ENCODE data around the gene ID1. TPM values are rescaled to one million over a fixed set of nuclear protein-coding genes. Genes with fewer than 3 reads are reported as not detected.

The ID1 gene
- total and polyA plus RNA-seq, 2 of the 13 experiments (the other 11 are each of a cell fraction or from before 2014, with no cell fraction given): 320 to 419 TPM

- TF ChIP-seq ZBTB20 (CRISPR knock-in tag; IDR thresholded peaks at IDR 0.05; ENCODE audit: borderline replicate concordance, low read depth) (peak; percentile 95), ZNF605 (CRISPR knock-in tag; IDR thresholded peaks at IDR 0.05) (peak; percentile 96), NFE2L1 (CRISPR knock-in tag; IDR thresholded peaks at IDR 0.05; ENCODE audit: borderline replicate concordance) (no peak), GMEB1 (CRISPR knock-in tag; IDR thresholded peaks at IDR 0.05; ENCODE audit: borderline replicate concordance) (peak; percentile 75; the same call in 1 of the 2 replicates), PLSCR1 (CRISPR knock-in tag; IDR thresholded peaks at IDR 0.05; ENCODE audit: borderline replicate concordance) (no peak), ZNF30 (CRISPR knock-in tag; IDR thresholded peaks at IDR 0.05) (no peak), BRD4 (CRISPR knock-in tag; IDR thresholded peaks at IDR 0.05) (peak; percentile 92), ZNF691 (CRISPR knock-in tag; IDR thresholded peaks at IDR 0.05; ENCODE audit: borderline replicate concordance, low read depth) (peak; percentile 89), HNF1A (IDR thresholded peaks at IDR 0.05; ENCODE audit: low read depth) (peak; percentile 86), HNF1A (CRISPR knock-in tag; IDR thresholded peaks at IDR 0.05; ENCODE audit: borderline replicate concordance) (peak; percentile 98), ZSCAN5A (CRISPR knock-in tag; IDR thresholded peaks at IDR 0.05; ENCODE audit: borderline replicate concordance) (no peak), ARNTL (CRISPR knock-in tag; IDR thresholded peaks at IDR 0.05) (peak; percentile 96), ZNF644 (CRISPR knock-in tag; IDR thresholded peaks at IDR 0.05; ENCODE audit: low read depth) (0 out of 2 replicates have a peak, but pooled peaks have one; percentile 13), NFRKB (IDR thresholded peaks at IDR 0.05) (no peak), ZNF687 (CRISPR knock-in tag; IDR thresholded peaks at IDR 0.05) (peak; percentile 92)
Measured at GRCh38 chr20:31603822-31604566, 1.1 kb upstream of the ID1 start (continued).

Measured in HepG2 (cell line).